NCI-H82 treated with DMSO at 0.1 percent for 48 hours (cell line): ENCODE data around the gene RALGDS.
"Not testable (repeated sequence)": the region's sequence is repeated elsewhere in the genome, so short reads cannot be mapped to it uniquely, and the experiment has no call there.

Experiments used
- DNase-seq: peaks from one replicate; lab custom pipeline; 2025; ENCODE audit not compliant: unreplicated experiment; lab: John Stamatoyannopoulos, UW

RALGDS gene

DNA sequence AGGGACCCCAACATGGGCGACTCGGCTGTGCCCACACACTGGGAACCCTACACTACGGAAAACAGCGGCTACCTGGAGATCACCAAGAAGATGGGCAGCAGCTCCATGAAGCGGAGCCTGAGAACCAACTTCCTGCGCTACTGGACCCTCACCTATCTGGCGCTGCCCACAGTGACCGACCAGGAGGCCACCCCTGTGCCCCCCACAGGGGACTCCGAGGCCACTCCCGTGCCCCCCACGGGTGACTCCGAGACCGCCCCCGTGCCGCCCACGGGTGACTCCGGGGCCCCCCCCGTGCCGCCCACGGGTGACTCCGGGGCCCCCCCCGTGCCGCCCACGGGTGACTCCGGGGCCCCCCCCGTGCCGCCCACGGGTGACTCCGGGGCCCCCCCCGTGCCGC lies 50.1 kb downstream of the RALGDS start:
- DNase-seq: not testable (repeated sequence)

DNA sequence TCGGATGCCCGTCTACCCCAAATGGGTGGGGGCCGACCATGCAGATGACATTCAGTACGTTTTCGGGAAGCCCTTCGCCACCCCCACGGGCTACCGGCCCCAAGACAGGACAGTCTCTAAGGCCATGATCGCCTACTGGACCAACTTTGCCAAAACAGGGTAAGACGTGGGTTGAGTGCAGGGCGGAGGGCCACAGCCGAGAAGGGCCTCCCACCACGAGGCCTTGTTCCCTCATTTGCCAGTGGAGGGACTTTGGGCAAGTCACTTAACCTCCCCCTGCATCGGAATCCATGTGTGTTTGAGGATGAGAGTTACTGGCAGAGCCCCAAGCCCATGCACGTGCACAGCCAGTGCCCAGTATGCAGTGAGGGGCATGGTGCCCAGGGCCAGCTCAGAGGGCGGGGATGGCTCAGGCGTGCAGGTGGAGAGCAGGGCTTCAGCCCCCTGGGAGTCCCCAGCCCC lies 50.5 kb downstream of the RALGDS start:
- not testable (repeated sequence) for DNase-seq

- DNase-seq: not testable (repeated sequence)
Observed at GRCh38 chr9:133068431-133068830, 52.6 kb downstream of the RALGDS start.

DNA sequence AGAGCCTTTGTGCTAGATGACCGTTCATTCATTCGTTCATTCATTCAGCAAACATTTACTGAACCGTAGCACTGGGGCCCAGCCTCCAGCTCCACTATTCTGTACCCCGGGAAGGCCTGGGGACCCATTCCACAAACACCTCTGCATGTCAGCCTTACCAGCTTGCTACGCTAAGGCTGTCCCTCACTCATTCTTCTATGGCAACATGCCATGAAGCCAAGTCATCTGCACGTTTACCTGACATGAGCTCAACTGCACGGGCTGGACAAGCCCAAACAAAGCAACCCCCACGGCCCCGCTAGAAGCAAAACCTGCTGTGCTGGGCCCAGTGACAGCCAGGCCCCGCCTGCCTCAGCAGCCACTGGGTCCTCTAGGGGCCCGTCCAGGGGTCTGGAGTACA lies 53.2 kb downstream of the RALGDS start:
- DNase-seq: no peak

DNA sequence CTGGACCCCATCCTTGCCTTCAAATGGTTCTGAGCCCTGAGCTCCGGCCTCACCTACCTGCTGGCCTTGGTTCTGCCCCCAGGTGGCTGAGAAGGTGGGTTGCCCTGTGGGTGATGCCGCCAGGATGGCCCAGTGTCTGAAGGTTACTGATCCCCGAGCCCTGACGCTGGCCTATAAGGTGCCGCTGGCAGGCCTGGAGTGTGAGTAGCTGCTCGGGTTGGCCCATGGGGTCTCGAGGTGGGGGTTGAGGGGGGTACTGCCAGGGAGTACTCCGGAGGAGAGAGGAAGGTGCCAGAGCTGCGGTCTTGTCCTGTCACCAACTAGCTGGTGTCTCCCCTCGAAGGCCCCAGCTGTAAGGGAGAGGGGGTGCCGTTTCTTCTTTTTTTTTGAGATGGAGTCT lies 54.0 kb downstream of the RALGDS start:
- no peak for DNase-seq

GRCh38 chr9:133066181-133066983 lies 54.7 kb downstream of the RALGDS start:
- no peak for DNase-seq

GRCh38 chr9:133065070-133065388 lies 56.0 kb downstream of the RALGDS start:
- DNase-seq: no peak

DNA sequence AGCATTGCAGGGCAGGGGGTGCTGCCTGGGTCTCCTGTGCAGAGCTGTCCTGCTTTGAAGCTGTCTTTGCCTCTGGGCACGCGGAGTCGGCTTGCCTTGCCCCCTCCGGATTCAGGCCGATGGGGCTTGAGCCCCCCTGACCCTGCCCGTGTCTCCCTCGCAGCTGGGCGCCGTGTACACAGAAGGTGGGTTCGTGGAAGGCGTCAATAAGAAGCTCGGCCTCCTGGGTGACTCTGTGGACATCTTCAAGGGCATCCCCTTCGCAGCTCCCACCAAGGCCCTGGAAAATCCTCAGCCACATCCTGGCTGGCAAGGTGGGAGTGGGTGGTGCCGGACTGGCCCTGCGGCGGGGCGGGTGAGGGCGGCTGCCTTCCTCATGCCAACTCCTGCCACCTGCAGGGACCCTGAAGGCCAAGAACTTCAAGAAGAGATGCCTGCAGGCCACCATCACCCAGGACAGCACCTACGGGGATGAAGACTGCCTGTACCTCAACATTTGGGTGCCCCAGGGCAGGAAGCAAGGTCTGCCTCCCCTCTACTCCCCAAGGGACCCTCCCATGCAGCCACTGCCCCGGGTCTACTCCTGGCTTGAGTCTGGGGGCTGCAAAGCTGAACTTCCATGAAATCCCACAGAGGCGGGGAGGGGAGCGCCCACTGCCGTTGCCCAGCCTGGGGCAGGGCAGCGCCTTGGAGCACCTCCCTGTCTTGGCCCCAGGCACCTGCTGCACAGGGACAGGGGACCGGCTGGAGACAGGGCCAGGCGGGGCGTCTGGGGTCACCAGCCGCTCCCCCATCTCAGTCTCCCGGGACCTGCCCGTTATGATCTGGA lies 56.6 kb downstream of the RALGDS start:
- no peak for DNase-seq

GRCh38 chr9:133063500-133064231 lies 57.4 kb downstream of the RALGDS start:
- DNase-seq: no peak

DNA sequence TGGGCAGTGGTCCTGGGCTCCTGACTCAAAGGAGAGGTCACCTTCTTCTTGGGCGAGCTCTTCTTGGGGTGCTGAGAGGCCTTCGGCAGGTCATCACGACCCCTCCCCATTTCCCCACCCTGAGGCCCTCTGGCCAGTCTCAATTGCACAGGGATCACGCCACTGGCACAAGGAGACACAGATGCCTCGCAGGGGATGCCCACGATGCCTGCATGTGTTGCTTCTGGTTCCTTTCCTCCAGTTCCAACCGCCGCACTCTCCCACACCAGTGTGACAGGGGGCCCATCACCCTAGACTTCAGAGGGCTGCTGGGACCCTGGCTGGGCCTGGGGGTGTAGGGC lies 57.9 kb downstream of the RALGDS start:
- DNase-seq: no peak

- DNase-seq: not testable (repeated sequence)
Observed at GRCh38 chr9:133062569-133062968, 58.5 kb downstream of the RALGDS start.

DNA sequence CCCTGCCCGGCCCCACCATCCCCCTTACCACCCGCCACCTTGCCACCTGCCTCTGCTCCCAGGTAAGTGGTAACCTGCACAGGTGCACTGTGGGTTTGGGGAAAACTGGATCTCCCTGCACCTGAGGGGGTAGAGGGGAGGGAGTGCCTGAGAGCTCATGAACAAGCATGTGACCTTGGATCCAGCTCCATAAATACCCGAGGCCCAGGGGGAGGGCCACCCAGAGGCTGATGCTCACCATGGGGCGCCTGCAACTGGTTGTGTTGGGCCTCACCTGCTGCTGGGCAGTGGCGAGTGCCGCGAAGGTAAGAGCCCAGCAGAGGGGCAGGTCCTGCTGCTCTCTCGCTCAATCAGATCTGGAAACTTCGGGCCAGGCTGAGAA lies 59.3 kb downstream of the RALGDS start, which contains the start of gene CEL:
CEL (plus strand) TSS at position 218 of the 382 bp plus-strand sequence; CDS start at position 240, 22 bp downstream.
- DNase-seq: not testable (repeated sequence)

DNA sequence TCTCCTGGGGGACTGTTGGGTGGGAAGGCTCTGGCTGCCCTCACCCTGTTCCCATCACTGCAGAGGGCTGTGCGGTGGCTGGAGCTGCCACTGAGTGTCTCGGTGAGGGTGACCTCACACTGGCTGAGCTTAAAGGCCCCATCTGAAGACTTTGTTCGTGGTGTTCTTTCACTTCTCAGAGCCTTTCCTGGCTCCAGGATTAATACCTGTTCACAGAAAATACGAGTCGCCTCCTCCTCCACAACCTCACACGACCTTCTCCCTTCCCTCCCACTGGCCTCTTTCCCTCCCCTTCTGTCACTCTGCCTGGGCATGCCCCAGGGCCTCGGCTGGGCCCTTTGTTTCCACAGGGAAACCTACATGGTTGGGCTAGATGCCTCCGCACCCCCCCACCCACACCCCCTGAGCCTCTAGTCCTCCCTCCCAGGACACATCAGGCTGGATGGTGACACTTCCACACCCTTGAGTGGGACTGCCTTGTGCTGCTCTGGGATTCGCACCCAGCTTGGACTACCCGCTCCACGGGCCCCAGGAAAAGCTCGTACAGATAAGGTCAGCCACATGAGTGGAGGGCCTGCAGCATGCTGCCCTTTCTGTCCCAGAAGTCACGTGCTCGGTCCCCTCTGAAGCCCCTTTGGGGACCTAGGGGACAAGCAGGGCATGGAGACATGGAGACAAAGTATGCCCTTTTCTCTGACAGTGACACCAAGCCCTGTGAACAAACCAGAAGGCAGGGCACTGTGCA lies 59.8 kb downstream of the RALGDS start:
- not testable (repeated sequence) for DNase-seq

DNA sequence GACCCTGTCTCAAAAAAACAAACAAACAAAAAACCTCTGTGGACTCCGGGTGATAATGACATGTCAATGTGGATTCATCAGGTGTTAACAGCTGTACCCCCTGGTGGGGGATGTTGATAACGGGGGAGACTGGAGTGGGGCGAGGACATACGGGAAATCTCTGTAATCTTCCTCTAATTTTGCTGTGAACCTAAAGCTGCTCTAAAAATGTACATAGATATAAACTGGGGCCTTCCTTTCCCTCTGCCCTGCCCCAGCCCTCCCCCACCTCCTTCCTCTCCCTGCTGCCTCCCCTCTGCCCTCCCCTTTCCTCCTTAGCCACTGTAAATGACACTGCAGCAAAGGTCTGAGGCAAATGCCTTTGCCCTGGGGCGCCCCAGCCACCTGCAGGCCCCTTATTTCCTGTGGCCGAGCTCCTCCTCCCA lies 60.6 kb downstream of the RALGDS start:
- DNase-seq: no peak

DNA sequence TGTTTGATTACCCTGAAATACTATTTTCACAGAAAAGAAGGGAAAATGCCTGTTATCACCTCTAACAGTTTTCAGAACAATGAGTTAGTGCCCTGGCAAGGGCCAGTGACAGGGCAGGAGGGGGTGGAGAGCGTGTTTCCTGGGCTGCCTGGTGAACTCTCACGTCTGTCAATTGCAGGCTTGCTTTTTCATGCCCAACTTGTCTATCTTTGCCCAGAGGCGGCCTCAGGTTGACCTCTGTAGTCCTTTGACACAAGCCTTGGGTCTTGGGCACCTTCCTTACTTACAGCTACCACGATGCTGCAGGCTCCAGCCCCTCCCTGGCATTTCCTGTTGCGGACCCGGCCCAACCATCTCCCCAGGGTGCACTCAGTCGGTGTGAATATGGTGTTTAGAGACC lies 61.4 kb downstream of the RALGDS start:
- no peak for DNase-seq

DNA sequence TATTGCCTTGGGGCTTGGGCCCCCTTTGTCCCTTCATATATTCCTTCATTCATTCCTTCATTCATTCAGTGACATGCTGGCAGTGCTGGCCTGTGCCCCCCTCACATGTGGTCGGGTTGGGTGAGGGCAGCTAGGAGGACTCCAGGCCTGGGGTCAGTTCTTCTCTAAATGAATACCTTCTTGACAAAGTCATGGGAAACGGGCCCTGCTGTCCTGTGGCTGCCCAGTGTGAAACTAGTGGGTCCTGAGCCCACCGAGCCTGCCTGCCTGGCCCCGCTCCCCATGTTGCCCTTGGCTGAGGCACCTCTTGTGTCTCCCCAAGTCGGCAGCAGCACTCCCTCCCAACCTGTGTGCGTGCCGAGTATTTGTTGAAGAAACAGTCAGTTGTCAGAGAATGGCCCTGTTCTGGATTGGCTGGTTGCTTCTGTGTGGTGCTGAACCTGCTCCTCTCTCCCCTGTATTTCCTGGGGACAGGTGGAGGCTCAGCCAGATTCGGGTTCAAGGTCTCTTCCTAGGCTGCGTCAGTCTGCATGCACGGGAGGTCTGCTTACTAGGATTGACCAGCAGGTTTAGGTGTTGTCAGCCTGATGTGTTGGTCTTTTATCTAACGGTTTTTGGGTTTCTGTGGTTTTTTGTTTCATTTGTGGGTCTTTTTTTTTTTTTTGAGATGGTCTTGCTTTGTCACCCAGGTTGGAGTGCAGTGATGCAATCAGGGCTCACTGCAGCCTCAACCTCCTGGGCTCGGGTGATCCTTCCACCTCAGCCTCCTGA lies 62.3 kb downstream of the RALGDS start:
- DNase-seq: no peak

- no peak for DNase-seq
Observed at GRCh38 chr9:133058071-133058470, 63.0 kb downstream of the RALGDS start.

DNA sequence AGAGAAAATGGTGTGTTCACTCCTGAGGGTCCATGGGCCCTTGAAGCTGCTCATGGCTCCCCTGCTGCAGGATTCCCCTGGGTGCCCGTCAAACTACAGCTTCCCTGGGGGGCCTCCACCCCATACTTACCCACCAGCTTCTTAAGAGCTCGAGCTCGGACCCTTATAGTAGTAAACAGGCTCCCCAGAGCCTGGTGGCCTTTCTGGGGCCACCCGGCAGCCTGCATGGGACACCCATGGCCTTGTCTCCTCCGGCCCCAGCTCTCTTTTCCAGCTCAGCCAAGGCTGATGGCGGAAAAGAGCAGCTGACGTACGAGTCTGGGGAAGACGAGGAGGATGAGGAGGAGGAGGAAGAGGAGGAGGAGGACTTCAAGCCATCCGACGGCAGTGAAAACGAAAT lies 63.5 kb downstream of the RALGDS start:
- no peak for DNase-seq

GRCh38 chr9:133057006-133057405 lies 64.0 kb downstream of the RALGDS start:
- DNase-seq: no peak

DNA sequence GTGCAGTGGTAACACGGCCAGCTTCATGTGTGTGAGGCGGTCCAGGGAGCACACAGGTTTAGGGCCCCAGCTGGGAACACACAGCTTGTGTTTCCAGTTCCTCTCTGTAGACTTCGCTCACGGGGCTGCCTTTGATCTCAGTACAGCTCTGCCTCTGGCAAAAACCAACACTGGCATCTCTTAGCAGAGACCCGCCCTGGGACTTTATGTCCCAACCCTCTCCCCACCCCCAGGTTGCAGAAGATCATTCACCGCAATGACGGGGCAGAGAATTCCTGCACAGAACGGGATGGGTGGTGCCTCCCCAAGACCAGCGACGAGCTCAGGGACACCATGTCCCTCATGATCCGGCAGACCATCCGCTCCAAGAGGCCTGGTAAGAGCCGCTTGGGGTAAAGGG lies 64.5 kb downstream of the RALGDS start:
- DNase-seq: no peak
